ENCODE results near the gene HMGN3. TPM values are rescaled to one million over a fixed set of nuclear protein-coding genes. Genes with fewer than 3 reads are reported as not detected.

HMGN3 gene
- total RNA-seq, 1 experiment from 2014 or later, result 151 TPM

GRCh38 chr6:79189760-79190350, 44.6 kb downstream of the HMGN3 start:
- no peaks in the 10 kb centered on the region for H3K27me3 Mint-ChIP-seq (ENCODE audit: low read depth)
- ATAC-seq (no peak), DNase-seq (ENCODE audit: low spot score) (no peak)
- peaks cover 29% of the 10 kb centered on the region for H3K9me3 Mint-ChIP-seq
- no peak overlapping the region for H3K4me3 Mint-ChIP-seq
- H3K36me3 Mint-ChIP-seq, result peaks cover 31% of the 10 kb centered on the region
- H3K27ac Mint-ChIP-seq, result no peak overlapping the region
- ChIA-PET POLR2A (interaction anchor here (0.8 to 1.0 kb wide), 2 partner anchors 21 to 112 kb away, joined by 3 to 4 read pairs; partner anchors contain the start of gene PHIP), CTCF (interaction anchor here (1.6 kb wide), 1 partner anchor 20 kb away, joined by 3 read pairs; no protein-coding TSS in a partner anchor)
- peaks cover 16% of the 10 kb centered on the region for H3K4me1 Mint-ChIP-seq
- TF ChIP-seq FOXP4 (CRISPR knock-in tag; IDR thresholded peaks at IDR 0.05) (no peak), FOXP1 (CRISPR knock-in tag; IDR thresholded peaks at IDR 0.05; ENCODE audit: borderline replicate concordance) (no peak), ZNF671 (CRISPR knock-in tag; IDR thresholded peaks at IDR 0.05) (no peak)

- H3K9me3 Mint-ChIP-seq, result peaks cover 29% of the 10 kb centered on the region
- CTCF ChIA-PET, result interaction anchor here (0.6 to 1.6 kb wide), 3 partner anchors 21 to 280 kb away, joined by 3 to 6 read pairs (median 3); no protein-coding TSS in a partner anchor
- no peak overlapping the region for H3K4me3 Mint-ChIP-seq
- TF ChIP-seq PRDM15 (CRISPR knock-in tag; IDR thresholded peaks at IDR 0.05), result no peak
- no peak for TF ChIP-seq SMAD3 (CRISPR knock-in tag; IDR thresholded peaks at IDR 0.05; ENCODE audit: borderline replicate concordance)
- TF ChIP-seq PRRX2 (CRISPR knock-in tag; IDR thresholded peaks at IDR 0.05), result no peak
- TF ChIP-seq JAZF1 (CRISPR knock-in tag; IDR thresholded peaks at IDR 0.05), result no peak
- TF ChIP-seq FOXK1 (CRISPR knock-in tag; IDR thresholded peaks at IDR 0.05), result no peak
- TF ChIP-seq E2F1 (CRISPR knock-in tag; IDR thresholded peaks at IDR 0.05), result no peak
- TF ChIP-seq ZNF317 (CRISPR knock-in tag; IDR thresholded peaks at IDR 0.05; ENCODE audit: borderline replicate concordance, low read depth), result no peak
- TF ChIP-seq RORB (CRISPR knock-in tag; IDR thresholded peaks at IDR 0.05), result no peak
- TF ChIP-seq HMGA2 (CRISPR knock-in tag; IDR thresholded peaks at IDR 0.05), result no peak
- no peak for TF ChIP-seq NFATC4 (CRISPR knock-in tag; IDR thresholded peaks at IDR 0.05)
- peaks cover 31% of the 10 kb centered on the region for H3K36me3 Mint-ChIP-seq
- H3K4me1 Mint-ChIP-seq, result peaks cover 16% of the 10 kb centered on the region
- no peaks in the 10 kb centered on the region for H3K27me3 Mint-ChIP-seq (ENCODE audit: low read depth)
- ATAC-seq (peak; percentile 70), DNase-seq (ENCODE audit: low spot score) (no peak)
- H3K27ac Mint-ChIP-seq, result no peak overlapping the region
- POLR2A ChIA-PET, result interaction anchor here (0.6 to 1.0 kb wide), 4 partner anchors 9 to 111 kb away, joined by 3 to 4 read pairs (median 3); partner anchors contain the start of gene PHIP
These were observed 45.5 kb downstream of the HMGN3 start for GRCh38 chr6:79188885-79189480.

- no peak overlapping the region for H3K4me3 Mint-ChIP-seq
- H3K36me3 Mint-ChIP-seq, result peaks cover 27% of the 10 kb centered on the region
- H3K27me3 Mint-ChIP-seq (ENCODE audit: low read depth), result no peaks in the 10 kb centered on the region
- peaks cover 28% of the 10 kb centered on the region for H3K9me3 Mint-ChIP-seq
- H3K27ac Mint-ChIP-seq, result no peak overlapping the region
- peaks cover 16% of the 10 kb centered on the region for H3K4me1 Mint-ChIP-seq
- ATAC-seq, result no peak
- ChIA-PET CTCF (no interaction called here), POLR2A (no interaction called here)
- no peak for DNase-seq (ENCODE audit: low spot score)
- TF ChIP-seq ETV6 (CRISPR knock-in tag; IDR thresholded peaks at IDR 0.05), result no peak
- no peak for TF ChIP-seq MYBL2 (CRISPR knock-in tag; IDR thresholded peaks at IDR 0.05)
- no peak for TF ChIP-seq ZNF423 (CRISPR knock-in tag; IDR thresholded peaks at IDR 0.05)
- no peak for TF ChIP-seq ZMAT4 (CRISPR knock-in tag; IDR thresholded peaks at IDR 0.05)
- no peak for TF ChIP-seq CDX4 (CRISPR knock-in tag; IDR thresholded peaks at IDR 0.05; ENCODE audit: borderline replicate concordance)
- TF ChIP-seq NR2C2 (CRISPR knock-in tag; IDR thresholded peaks at IDR 0.05), result no peak
- TF ChIP-seq ZNF138 (CRISPR knock-in tag; conservative IDR thresholded peaks at IDR 0.05), result no peak
- TF ChIP-seq ATF1 (CRISPR knock-in tag; IDR thresholded peaks at IDR 0.05), result no peak
- TF ChIP-seq NFATC4 (CRISPR knock-in tag; IDR thresholded peaks at IDR 0.05), result no peak
- no peak for TF ChIP-seq ZNF512 (CRISPR knock-in tag; IDR thresholded peaks at IDR 0.05; ENCODE audit: borderline replicate concordance)
- TF ChIP-seq ZBTB21 (CRISPR knock-in tag; IDR thresholded peaks at IDR 0.05; ENCODE audit: borderline replicate concordance), result no peak
- TF ChIP-seq FOXK1 (CRISPR knock-in tag; IDR thresholded peaks at IDR 0.05), result no peak
These were observed 46.4 kb downstream of the HMGN3 start for GRCh38 chr6:79188107-79188506.
